ENCODE data around the gene ECPAS.
"Not testable (repeated sequence)": the region's sequence is repeated elsewhere in the genome, so short reads cannot be mapped to it uniquely, and the experiment has no call there.

Gene ECPAS

GRCh38 chr9:111412280-111412679 lies 71.9 kb downstream of the ECPAS start:
- DNase-seq (ENCODE audit: low spot score) = no peak

DNA sequence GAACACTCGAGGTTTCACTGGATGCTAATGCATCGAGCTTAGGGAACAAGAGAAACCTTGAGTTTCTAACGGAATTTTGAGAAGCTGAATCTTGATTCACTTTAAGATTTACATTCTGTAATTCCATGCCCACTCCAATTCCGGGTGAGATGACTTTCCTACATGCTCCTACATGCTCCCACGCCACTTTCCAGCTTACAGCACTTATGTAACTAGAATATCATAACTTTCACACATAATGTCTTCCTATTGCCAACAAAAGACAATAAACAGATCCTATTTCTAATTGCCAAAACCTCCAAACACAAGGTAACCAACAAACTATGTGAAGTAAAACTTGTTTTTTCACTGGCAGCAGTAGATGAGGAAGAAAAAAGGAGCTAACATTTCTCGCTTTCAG lies 72.9 kb downstream of the ECPAS start:
- no peak for DNase-seq (ENCODE audit: low spot score)

GRCh38 chr9:111407813-111408212 lies 76.4 kb downstream of the ECPAS start:
- no peak for DNase-seq (ENCODE audit: low spot score)

GRCh38 chr9:111405701-111406100 lies 78.5 kb downstream of the ECPAS start:
- DNase-seq (ENCODE audit: low spot score) = no peak

GRCh38 chr9:111401486-111401885 lies 82.7 kb downstream of the ECPAS start:
- not testable (repeated sequence) for DNase-seq (ENCODE audit: low spot score)

GRCh38 chr9:111400564-111400898 lies 83.7 kb downstream of the ECPAS start:
- DNase-seq (ENCODE audit: low spot score) = no peak

DNA sequence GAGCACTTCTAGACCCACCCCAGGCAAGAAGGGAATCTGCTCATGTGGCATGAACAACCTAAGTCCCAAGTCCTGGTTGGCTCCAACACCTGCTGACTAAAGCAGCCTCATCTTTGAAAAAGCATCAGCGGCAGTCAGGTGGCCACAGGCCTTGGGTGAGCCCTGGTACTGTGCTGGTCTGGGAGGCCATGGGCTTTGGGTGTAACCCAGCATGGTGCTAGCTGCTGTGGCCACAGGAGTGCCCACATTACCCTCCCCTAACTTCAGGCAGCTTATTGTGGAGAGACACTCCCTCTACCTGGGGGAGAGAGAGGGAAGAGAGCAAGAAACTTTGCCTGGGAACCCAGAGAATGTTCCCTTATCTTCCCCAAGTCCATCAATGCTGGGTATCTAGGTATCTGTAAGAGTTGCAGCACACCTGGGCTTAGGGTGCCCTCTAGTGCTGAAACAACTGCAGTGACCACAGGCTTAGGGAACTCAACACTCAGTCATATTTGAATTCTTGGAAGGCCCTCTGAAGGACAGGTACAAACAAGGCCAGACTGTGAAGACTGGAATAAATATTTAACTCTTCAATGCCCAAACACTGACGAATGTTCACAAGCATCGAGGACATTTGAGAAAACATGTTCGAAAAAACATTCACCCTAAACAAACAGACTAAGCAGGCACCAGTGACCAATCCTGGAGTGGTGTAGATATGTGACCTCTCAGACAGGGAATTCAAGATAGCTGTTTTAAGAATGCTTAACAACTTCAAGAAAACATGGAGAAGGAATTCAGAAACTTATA lies 84.2 kb downstream of the ECPAS start:
- DNase-seq (ENCODE audit: low spot score) = peak; percentile 42

- DNase-seq (ENCODE audit: low spot score) = no peak
Measured at GRCh38 chr9:111399211-111399739, 84.9 kb downstream of the ECPAS start.

DNA sequence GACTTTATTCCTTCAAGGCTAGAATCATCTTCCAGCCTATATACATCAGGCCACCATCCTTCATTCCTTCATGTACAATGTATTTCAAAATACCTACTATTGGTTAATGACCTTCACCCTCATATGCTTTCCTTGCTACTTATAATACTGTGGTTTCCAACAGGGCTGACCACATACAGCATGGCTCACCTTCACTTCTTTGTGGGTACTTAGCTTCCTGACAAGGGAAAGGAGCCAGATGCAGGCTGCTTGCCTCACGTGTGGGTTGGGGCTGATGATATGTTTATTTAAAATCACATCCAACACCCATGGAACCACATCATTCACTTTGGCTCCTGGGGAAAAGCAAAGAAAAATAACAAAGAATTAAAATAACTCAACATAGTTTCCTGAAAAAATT lies 90.2 kb downstream of the ECPAS start:
- DNase-seq (ENCODE audit: low spot score) = no peak

GRCh38 chr9:111389406-111389805 lies 94.8 kb downstream of the ECPAS start:
- no peak for DNase-seq (ENCODE audit: low spot score)

DNA sequence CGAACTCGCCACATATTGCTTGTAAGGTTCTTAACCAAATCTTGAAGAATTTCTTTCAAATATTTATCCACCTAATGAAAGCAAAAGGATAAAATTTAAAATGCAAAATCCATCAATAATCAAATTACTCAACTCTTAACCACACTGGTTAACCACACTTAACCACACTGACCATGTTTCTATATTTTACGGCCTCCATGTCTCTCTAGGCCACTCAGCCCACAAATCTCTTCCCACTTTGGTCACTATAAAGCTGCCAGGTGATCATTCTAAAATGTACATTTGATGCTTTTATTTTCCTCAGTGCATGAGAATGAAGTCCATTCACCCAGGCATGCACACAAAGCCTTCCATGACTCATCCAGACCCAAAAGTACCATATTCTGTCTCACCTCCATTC lies 97.8 kb downstream of the ECPAS start:
- no peak for DNase-seq (ENCODE audit: low spot score)

GRCh38 chr9:111381006-111381405 lies 103.2 kb downstream of the ECPAS start:
- DNase-seq (ENCODE audit: low spot score) = no peak

GRCh38 chr9:111375817-111376564 lies 108.2 kb downstream of the ECPAS start:
- DNase-seq (ENCODE audit: low spot score) = no peak

GRCh38 chr9:111375062-111375461 lies 109.1 kb downstream of the ECPAS start:
- no peak for DNase-seq (ENCODE audit: low spot score)

DNA sequence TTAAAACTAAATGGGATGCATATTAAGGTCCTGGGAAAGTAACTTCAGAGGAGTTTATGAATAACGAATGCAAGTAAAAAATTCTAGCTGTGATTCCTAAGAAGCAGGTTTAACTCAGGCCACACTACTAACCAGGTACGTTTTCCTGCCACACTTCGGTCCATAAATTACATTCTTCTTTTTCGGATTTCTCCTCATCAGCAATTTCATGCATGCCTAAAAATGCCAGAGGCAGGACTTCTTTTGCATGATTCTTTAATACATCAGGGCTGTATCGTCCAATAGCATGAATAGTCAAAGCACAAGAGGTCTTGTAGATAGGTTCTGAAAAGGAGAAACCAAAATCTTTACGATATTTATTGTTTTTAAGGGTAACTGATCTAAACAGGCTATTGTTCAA lies 111.9 kb downstream of the ECPAS start:
- DNase-seq (ENCODE audit: low spot score) = no peak

GRCh38 chr9:111366978-111367377 lies 117.2 kb downstream of the ECPAS start:
- DNase-seq (ENCODE audit: low spot score) = no peak

DNA sequence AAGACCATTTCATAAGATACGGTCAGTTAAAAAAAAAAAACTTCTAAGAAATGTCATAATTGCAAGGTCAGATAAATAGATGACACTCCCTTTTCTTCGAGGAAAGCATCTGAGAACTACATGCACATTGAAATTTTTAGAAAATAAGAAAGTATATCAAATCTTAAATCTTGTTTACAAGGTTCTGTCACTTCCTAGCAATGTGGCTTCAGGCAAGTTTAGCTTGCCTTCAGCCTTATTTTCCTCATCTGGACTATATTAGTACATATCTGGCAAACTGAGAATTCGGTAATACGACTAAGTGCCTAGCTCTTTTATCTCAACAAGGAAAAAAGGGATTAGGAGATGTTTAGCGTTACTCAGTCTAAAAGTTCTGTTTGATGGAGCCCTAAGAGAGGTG lies 121.7 kb downstream of the ECPAS start:
- DNase-seq (ENCODE audit: low spot score) = no peak

GRCh38 chr9:111360881-111361280 lies 123.3 kb downstream of the ECPAS start:
- DNase-seq (ENCODE audit: low spot score) = no peak

DNA sequence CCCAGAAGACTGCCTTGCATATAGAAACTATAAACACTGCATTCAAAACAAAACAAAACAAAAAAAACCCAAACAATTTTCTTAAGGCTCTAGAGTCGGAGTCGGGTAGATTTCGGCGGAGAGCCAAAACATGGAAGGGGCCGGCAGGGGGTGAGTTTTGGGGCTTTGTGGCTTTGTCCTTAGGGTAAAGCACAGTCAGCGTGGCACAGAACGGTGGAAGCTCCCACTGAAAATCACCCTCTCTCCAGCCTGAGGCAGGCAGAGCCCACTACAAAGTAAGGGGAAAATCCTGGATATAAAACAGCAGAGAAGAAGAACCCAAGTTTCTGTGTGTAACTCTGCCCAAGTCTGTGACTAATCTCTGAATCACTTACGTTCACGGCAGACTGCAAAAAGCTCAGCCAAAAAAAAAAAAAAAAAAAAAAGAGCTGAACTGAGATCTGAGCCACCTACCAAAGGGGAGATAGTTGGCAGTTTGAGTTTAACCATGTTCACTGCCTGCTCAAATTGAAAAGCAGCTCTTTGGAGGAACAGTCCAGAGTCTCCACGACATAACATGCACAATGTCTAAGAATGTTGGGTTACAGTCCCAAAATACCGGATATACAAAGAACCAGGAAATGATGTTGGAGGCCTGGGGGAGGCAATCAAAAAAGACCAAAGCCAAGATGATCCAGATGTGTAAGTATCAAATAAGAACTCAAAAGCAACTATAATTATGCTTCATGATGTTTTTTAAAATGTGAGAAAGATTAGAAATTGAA lies 127.5 kb downstream of the ECPAS start:
- no peak for DNase-seq (ENCODE audit: low spot score)

DNA sequence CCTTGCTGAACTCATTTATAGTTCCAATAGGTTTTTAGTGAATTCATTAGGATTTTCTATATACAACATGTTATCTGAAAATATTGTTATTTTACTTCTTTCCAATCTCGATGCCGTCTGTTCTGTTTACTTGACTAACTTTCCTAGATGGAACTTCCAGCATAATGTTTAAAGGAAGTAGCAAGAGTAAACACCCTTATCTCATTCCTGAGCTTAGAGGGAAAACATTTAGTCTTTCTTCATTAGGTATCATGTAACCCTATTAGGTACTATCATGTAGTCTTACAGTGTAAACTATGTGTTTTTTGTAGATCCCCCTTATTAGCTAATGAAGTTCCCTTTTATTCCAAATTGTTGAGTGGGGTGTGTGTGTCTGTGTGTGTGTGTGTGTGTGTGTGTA lies 131.6 kb downstream of the ECPAS start:
- DNase-seq (ENCODE audit: low spot score) = no peak

- DNase-seq (ENCODE audit: low spot score) = no peak
Measured at GRCh38 chr9:111350556-111350955, 133.6 kb downstream of the ECPAS start.

DNA sequence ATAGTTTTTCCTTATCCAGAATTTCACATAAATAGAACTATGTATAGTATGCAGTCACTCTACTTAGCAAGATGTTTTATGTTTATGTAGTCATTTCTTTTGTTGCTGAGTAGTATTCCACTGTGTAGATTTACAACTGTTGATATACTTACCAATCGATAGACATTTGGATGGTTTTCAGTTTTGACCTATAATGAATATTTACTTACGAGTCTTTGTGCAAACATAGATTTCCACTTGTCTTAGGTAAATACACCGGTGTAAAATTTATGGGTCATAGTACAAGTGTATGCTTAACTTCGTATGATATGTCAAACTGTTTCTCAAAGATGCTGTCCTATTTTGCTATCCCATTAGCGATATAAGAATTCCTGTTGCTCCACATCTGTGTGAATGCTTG lies 134.4 kb downstream of the ECPAS start:
- DNase-seq (ENCODE audit: low spot score) = no peak

GRCh38 chr9:111348821-111349271 lies 135.3 kb downstream of the ECPAS start:
- DNase-seq (ENCODE audit: low spot score) = no peak

Measured in NAMALWA (cell line).